Vein endothelial cell (primary cell): ENCODE data around the gene AMTN. TPM values are rescaled to one million over a fixed set of nuclear protein-coding genes. Genes with fewer than 3 reads are reported as not detected.

Experiments used
- total RNA-seq: library from RNA; depleted of rRNA; stranded (reverse); fragments of >200 nt; gene quantifications from 2 replicates; pipeline ENCODE4 v1.2.3, GENCODE V29; 2012

AMTN gene
- not detected in 2 replicates for total RNA-seq

GRCh38 chr4:70518269-70518668 is at the start of gene AMTN:
Gene AMTN, plus strand, starts transcription at chr4:70518569. Its CDS starts 209 bp downstream, at chr4:70518778.

GRCh38 chr4:70471897-70472296 is 46.5 kb upstream of the AMTN start, which contains the start of gene MUC7:
Gene MUC7, plus strand, starts transcription at chr4:70472197. Its CDS starts 1,825 bp downstream, at chr4:70474022.

Other genes starting within 250 kb of the AMTN start
- gene CABS1, start 183.6 kb upstream of the AMTN start, total RNA-seq: not detected in 2 replicates
- not detected in 2 replicates for gene SMR3A, start 157.8 kb upstream of the AMTN start, total RNA-seq
- not detected in 2 replicates for gene SMR3B, start 135.4 kb upstream of the AMTN start, total RNA-seq
- gene OPRPN, start 120.6 kb upstream of the AMTN start, total RNA-seq: not detected in 2 replicates
- gene MUC7, start 46.4 kb upstream of the AMTN start, total RNA-seq: not detected in 2 replicates
- not detected in 2 replicates for gene AMBN, start 73.7 kb downstream of the AMTN start, total RNA-seq
- gene ENAM, start 110.2 kb downstream of the AMTN start, total RNA-seq: under 0.01 TPM in 1 of 2 replicates, not detected in the other
- not detected in 2 replicates for gene JCHAIN, start 147.9 kb downstream of the AMTN start, total RNA-seq
- 22.0 and 24.2 TPM in 2 replicates for gene UTP3, start 170.0 kb downstream of the AMTN start, total RNA-seq
- gene RUFY3, start 203.4 kb downstream of the AMTN start, total RNA-seq: 36.3 and 50.5 TPM in 2 replicates